Neuron (in vitro differentiated cells): ENCODE measurements around the gene PTPN20.

Experiments used
- H2AFZ ChIP-seq: one replicate; pipeline ENCODE4 v1.6.1; 2013; ENCODE audit warnings: low read depth, mild to moderate bottlenecking, inconsistent platforms, low read length, moderate library complexity
- H3K27me3 ChIP-seq: one replicate; pipeline ENCODE4 v1.6.1; 2013; ENCODE audit warnings: low read length; ENCODE audit not compliant: insufficient read depth
- H3K36me3 ChIP-seq: one replicate; pipeline ENCODE4 v1.6.1; 2013; ENCODE audit warnings: low read length; ENCODE audit not compliant: insufficient read depth
- H3K4me1 ChIP-seq: one replicate; pipeline ENCODE4 v1.6.1; 2013; ENCODE audit warnings: low read length; ENCODE audit not compliant: insufficient read depth
- H3K4me3 ChIP-seq: 2 replicates; pipeline ENCODE4 v1.5.1; 2013; ENCODE audit warnings: mild to moderate bottlenecking, low read length, moderate library complexity
- H3K9me3 ChIP-seq: one replicate; pipeline ENCODE4 v1.6.1; 2013; ENCODE audit warnings: low read length

The PTPN20 gene

DNA sequence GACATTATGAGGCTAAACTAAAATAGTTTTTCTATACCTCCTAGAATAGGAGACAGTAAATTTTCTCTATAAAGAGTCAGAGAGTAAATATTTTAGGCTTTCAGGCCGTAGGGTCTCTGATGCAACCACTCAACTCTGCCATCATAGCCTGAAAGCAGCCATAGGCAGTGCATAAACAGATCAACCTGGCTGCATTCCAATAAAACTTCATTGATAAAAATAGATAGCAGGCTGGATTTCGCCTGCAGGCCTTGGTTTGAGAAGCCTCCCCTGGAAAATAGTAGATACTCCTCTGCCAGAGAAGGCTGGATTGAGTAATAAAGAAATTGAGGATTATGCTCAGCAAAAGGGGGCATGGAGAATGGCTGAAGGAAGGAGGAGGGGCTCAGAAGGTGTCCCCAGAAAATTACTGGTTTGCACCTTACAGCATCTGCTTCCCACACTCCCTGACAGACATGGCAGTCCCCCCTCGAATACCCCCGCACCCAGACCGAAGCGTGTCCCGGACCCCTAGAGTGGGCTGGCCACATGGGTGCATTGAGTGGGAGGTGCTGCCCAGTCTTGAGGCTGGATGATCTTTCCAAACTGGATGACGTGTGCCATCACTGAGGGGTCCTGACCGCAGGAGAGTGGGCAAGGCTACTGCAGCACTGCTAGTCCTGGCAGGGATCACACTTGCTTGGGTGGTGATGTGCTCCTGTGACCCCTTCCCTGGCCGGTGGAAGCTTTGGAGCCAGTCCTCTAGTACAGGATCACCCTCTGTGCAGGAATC is 126.6 kb downstream of the PTPN20 start:
- Histone ChIP-seq H3K4me1 (peaks cover 3% of the 10 kb centered on the region), H2AFZ (no peak overlapping the region), H3K27me3 (no peaks in the 10 kb centered on the region), H3K9me3 (no peaks in the 10 kb centered on the region), H3K4me3 (no peak overlapping the region), H3K36me3 (no peaks in the 10 kb centered on the region)

GRCh38 chr10:47038881-47039561 is 127.8 kb downstream of the PTPN20 start:
- Histone ChIP-seq H3K27me3 (no peaks in the 10 kb centered on the region), H2AFZ (no peak overlapping the region), H3K4me3 (no peak overlapping the region), H3K36me3 (no peaks in the 10 kb centered on the region), H3K4me1 (peaks cover 3% of the 10 kb centered on the region), H3K9me3 (no peaks in the 10 kb centered on the region)

- H3K4me1 ChIP-seq, result peaks cover 3% of the 10 kb centered on the region
- H3K9me3 ChIP-seq, result no peaks in the 10 kb centered on the region
- H2AFZ ChIP-seq, result no peak overlapping the region
- no peaks in the 10 kb centered on the region for H3K27me3 ChIP-seq
- no peak overlapping the region for H3K4me3 ChIP-seq
- H3K36me3 ChIP-seq, result no peaks in the 10 kb centered on the region
Observed at GRCh38 chr10:47039562-47039913, 128.3 kb downstream of the PTPN20 start.

DNA sequence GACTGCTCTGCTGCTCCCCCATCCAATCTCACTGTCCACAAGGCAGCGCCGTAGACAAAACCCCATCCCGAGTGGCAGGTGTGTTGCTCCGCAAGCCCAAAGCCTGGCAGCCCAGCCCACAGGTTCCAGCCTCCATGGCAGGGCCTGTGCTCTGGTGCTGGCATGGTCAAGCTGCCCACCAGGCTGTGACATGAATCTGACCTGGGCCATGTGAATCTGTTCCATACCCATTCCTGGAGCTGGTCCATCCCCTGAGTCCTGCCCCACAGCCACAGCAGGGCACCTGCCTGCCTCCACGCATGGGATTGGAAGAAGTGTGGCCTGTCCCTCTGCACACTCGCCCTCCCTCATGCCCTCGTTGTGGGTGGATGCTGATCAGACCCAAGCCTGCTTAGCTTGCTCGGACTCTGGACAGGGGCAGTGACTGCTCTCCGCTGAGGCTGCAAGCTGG is 128.8 kb downstream of the PTPN20 start:
- H3K9me3 ChIP-seq, result no peaks in the 10 kb centered on the region
- no peak overlapping the region for H3K4me3 ChIP-seq
- peaks cover 3% of the 10 kb centered on the region for H3K4me1 ChIP-seq
- H3K36me3 ChIP-seq, result no peaks in the 10 kb centered on the region
- no peaks in the 10 kb centered on the region for H3K27me3 ChIP-seq
- no peak overlapping the region for H2AFZ ChIP-seq

DNA sequence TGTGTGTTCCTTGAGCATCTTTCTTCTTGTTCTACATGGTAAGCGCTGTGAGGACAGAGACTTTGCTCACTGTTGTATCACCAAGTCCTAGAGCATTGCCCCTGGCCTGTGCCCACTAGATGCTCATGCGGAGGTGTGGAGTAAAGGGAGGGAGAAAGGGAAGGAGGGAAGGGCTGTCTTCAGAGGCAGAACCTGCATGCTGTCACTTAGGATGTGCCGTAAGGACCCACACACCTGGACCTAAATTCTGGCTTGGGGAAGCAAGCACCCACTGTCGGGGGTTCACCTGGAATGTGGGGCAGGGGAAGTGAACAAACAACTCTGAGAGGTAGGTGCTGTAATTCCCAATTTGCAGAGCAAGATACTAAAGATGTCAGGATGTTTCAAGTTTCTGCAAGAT is 129.5 kb downstream of the PTPN20 start:
- Histone ChIP-seq H3K4me1 (peaks cover 3% of the 10 kb centered on the region), H3K4me3 (no peak overlapping the region), H3K27me3 (no peaks in the 10 kb centered on the region), H3K36me3 (no peaks in the 10 kb centered on the region), H2AFZ (no peak overlapping the region), H3K9me3 (no peaks in the 10 kb centered on the region)

DNA sequence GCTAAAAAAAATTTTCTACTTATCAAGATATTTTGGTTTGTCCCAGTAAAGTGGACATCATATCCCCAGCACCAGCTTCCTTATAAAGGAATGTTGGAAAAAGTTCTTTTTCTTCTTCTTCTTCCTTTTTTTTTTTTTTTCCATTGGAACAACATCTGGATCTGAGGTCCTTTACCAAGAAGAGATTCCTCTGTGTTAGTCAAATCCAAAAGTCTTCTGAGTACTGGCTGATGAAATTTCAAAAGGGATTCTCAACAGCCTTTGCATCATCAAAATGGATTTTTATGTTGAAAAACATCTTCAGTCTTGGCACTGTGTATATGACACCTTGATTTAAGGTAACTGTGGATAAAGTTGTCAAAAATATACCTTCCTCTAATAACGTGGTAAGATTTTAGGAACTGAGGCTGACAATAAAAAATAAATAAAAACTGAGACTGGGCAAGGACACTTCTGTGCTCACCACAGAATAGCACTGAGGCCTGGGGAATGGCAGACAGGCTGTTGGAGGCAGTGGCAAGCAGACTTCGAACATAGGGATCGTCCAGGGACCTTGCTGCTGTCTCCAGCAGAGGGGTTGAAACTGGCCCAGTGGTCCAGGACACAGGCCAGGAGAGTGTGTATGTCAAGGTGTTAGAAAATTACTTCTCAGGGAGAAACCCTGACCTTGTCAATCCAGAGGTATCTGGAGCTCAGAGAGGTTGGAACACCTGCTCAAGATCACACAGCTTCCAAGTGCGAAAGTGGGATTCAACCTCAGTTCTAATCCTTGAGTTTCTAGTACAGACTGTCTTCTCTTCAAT is 130.4 kb downstream of the PTPN20 start:
- Histone ChIP-seq H3K36me3 (no peaks in the 10 kb centered on the region), H3K4me3 (no peak overlapping the region), H2AFZ (no peak overlapping the region), H3K27me3 (no peaks in the 10 kb centered on the region), H3K4me1 (peaks cover 3% of the 10 kb centered on the region), H3K9me3 (no peaks in the 10 kb centered on the region)

- Histone ChIP-seq H3K36me3 (no peaks in the 10 kb centered on the region), H3K27me3 (no peaks in the 10 kb centered on the region), H3K4me1 (peaks cover 3% of the 10 kb centered on the region), H3K4me3 (no peak overlapping the region), H3K9me3 (no peaks in the 10 kb centered on the region), H2AFZ (no peak overlapping the region)
Observed at GRCh38 chr10:47042199-47042473, 130.9 kb downstream of the PTPN20 start.

DNA sequence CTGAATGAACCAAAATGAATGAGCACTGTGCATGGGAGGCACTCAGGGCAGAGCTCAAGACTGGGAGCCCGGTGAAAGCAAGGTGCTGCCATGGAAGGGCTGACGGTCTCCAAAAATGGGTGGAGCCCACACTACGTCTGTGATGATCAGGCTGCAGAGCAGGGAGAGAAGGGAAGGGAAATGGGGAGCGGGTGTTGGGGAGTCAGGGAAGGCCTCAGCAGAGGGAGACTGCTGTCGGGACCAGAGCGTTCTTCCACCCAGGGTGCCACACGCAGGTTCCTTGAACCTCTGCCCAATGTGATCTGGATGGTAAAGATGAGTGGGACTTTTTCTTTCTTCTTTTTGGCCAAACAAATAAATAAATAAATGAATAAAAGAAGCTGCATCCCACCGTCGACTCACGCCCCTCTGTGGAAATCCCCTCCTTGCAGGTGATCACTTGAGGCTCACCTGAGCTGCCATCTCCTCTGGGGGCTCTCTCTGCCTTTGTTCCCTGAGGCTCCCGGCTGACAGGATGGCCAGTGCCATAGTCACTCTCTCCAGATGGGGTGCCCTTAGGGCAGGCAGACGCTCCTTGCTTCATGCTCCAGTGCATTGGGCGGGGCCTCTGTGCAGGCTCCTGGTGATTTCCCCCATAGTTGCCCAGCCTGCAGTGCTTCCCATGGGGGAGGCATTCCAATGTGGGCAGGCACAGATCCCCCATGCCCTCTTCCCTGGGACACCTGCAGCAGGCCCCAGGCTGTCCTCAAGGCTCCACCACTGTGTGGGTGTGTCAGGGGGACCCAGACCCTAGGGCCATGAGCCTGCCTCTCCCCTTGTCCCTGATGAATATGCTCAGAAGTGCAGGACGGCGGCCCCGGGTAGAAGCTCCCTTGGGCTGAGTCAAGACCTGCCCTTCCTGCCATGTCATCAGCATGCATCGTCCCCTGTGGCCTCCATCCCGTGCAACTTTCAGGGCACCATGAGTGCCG is 131.8 kb downstream of the PTPN20 start:
- Histone ChIP-seq H3K4me1 (peaks cover 3% of the 10 kb centered on the region), H2AFZ (no peak overlapping the region), H3K27me3 (no peaks in the 10 kb centered on the region), H3K9me3 (no peaks in the 10 kb centered on the region), H3K36me3 (no peaks in the 10 kb centered on the region), H3K4me3 (no peak overlapping the region)

DNA sequence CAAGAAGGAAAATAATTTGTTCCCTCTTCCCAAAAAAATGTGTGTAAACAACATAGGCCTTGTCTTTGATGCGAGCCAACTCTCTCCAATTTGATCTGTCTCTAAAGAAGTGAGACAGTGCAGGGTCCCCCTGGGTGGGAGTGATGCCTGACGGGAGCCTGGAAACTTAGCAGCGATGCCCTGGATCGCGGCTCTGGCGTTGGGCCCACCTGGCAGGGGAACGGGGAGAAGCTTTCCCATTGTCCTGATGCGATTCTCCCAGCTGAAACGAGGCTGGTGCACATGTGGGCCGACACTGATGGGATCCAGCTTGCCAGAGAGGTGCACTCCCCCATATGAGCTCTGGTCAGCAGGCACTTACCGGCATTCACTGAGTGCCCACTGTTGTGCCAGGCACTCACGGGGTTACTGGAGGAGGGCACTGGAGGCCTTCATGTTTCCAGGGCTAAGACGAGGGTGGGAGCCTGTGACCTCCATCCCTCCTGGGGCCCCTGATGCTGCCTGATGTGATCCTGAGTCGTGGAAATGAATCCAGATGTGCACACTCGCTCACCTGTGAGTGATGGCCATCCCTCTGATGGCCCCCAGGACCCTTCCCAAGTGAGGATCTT is 132.8 kb downstream of the PTPN20 start:
- Histone ChIP-seq H3K4me3 (no peak overlapping the region), H3K27me3 (no peaks in the 10 kb centered on the region), H2AFZ (no peak overlapping the region), H3K9me3 (no peaks in the 10 kb centered on the region), H3K4me1 (peaks cover 2% of the 10 kb centered on the region), H3K36me3 (no peaks in the 10 kb centered on the region)

- Histone ChIP-seq H3K4me1 (no peaks in the 10 kb centered on the region), H3K27me3 (no peaks in the 10 kb centered on the region), H3K9me3 (no peaks in the 10 kb centered on the region), H3K4me3 (no peak overlapping the region), H3K36me3 (no peaks in the 10 kb centered on the region), H2AFZ (no peak overlapping the region)
Observed at GRCh38 chr10:47044741-47045140, 133.5 kb downstream of the PTPN20 start.

- H3K27me3 ChIP-seq, result no peaks in the 10 kb centered on the region
- no peak overlapping the region for H2AFZ ChIP-seq
- no peaks in the 10 kb centered on the region for H3K9me3 ChIP-seq
- H3K36me3 ChIP-seq, result no peaks in the 10 kb centered on the region
- H3K4me3 ChIP-seq, result no peak overlapping the region
- no peaks in the 10 kb centered on the region for H3K4me1 ChIP-seq
Observed at GRCh38 chr10:47045331-47045861, 134.2 kb downstream of the PTPN20 start.
